CD14-positive monocyte (primary cell): ENCODE results near the gene HOXB4. TPM values are rescaled to one million over a fixed set of nuclear protein-coding genes. Genes with fewer than 3 reads are reported as not detected.
A peak's percentile ranks its signal among the peaks of the same experiment; 100 is the strongest.

Experiments used
- DNase-seq, 3 donors: peaks; one replicate each; pipeline ENCODE4 v3.0.0-alpha.2; 2011 to 2022
- H2AFZ ChIP-seq: 2 replicates; pipeline ENCODE4 v1.6.0; 2012; ENCODE audit warnings: mild to moderate bottlenecking, low read depth, low read length, inconsistent platforms; ENCODE audit not compliant: insufficient read depth, poor library complexity, severe bottlenecking
- H3K27ac ChIP-seq, 2 donors: 1 replicate in 1 of 2; 2 replicates in 1 of 2; pipeline ENCODE4 v1.5.1; 2012 to 2013; ENCODE audit warnings: low read length in 2 of 2, control low read depth in 1 of 2, inconsistent platforms in 1 of 2, low read depth in 1 of 2, mild to moderate bottlenecking in 1 of 2
- H3K27me3 ChIP-seq, 2 donors: one replicate each; pipeline versions ENCODE4 v1.6.0 to v1.6.1; 2011 to 2013; ENCODE audit warnings: low read length in 2 of 2; ENCODE audit not compliant: control insufficient read depth in 2 of 2, insufficient read depth in 2 of 2
- H3K36me3 ChIP-seq, 2 donors: replicated peaks in 1 of 2; 1 replicate in 1 of 2; 2 replicates in 1 of 2; pipeline versions ENCODE4 v1.5.1 to v1.6.1; 2012 to 2013; ENCODE audit warnings: low read length in 2 of 2, control low read depth in 1 of 2, inconsistent platforms in 1 of 2, mild to moderate bottlenecking in 1 of 2; ENCODE audit not compliant: insufficient read depth in 2 of 2, control insufficient read depth in 1 of 2
- H3K4me1 ChIP-seq, 2 donors: 1 replicate in 1 of 2; 2 replicates in 1 of 2; pipeline versions ENCODE4 v1.5.1 to v1.6.1; 2012 to 2013; ENCODE audit warnings: low read length in 2 of 2, control low read depth in 1 of 2, inconsistent platforms in 1 of 2, mild to moderate bottlenecking in 1 of 2, moderate library complexity in 1 of 2; ENCODE audit not compliant: insufficient read depth in 2 of 2, control insufficient read depth in 1 of 2
- H3K4me2 ChIP-seq: replicated peaks from 2 replicates; pipeline ENCODE3; 2012; ENCODE audit warnings: low read length, moderate library complexity, mild to moderate bottlenecking; ENCODE audit not compliant: poor library complexity, severe bottlenecking; ENCODE audit errors: extremely low read depth
- H3K4me3 ChIP-seq, 3 experiments: fragments of 200-600 bp in 1 of 3; sonication (generic) in 1 of 3; replicated peaks in 1 of 3; 1 replicate in 2 of 3; 2 replicates in 1 of 3; pipeline ENCODE4 v1.5.1; 2011 to 2013; ENCODE audit warnings: low read length in 3 of 3, mild to moderate bottlenecking in 3 of 3, control low read depth in 2 of 3, low read depth in 2 of 3, inconsistent platforms in 1 of 3, moderate library complexity in 1 of 3
- H3K79me2 ChIP-seq: 2 replicates; pipeline ENCODE4 v1.6.0; 2012; ENCODE audit warnings: mild to moderate bottlenecking, control low read depth, inconsistent platforms, low read length, moderate library complexity; ENCODE audit not compliant: insufficient read depth
- H3K9ac ChIP-seq: 2 replicates; pipeline ENCODE4 v1.6.0; 2017; ENCODE audit warnings: low read length, mild to moderate bottlenecking; ENCODE audit not compliant: insufficient read depth, poor library complexity, severe bottlenecking
- H3K9me3 ChIP-seq, 2 donors: replicated peaks in 1 of 2; 1 replicate in 1 of 2; 2 replicates in 1 of 2; pipeline versions ENCODE4 v1.5.1 to v1.6.1; 2012 to 2013; ENCODE audit warnings: low read length in 2 of 2, control low read depth in 1 of 2; ENCODE audit not compliant: control insufficient read depth in 1 of 2, insufficient read depth in 1 of 2
- H4K20me1 ChIP-seq: 2 replicates; pipeline ENCODE4 v1.6.0; 2012; ENCODE audit warnings: mild to moderate bottlenecking, low read length, control low read depth, moderate library complexity; ENCODE audit not compliant: insufficient read depth
- H3K27ac Mint-ChIP-seq, 7 donors: one replicate each; pipeline ENCODE4 v1.8.0; 2020; ENCODE audit warnings: mild to moderate bottlenecking in 7 of 7, mixed read lengths in 7 of 7, moderate library complexity in 6 of 7, inconsistent platforms in 2 of 7
- H3K27me3 Mint-ChIP-seq, 3 donors: one replicate each; pipeline ENCODE4 v1.8.0; 2021 to 2022; ENCODE audit warnings: low read depth in 3 of 3, mild to moderate bottlenecking in 3 of 3, mixed read lengths in 3 of 3, moderate library complexity in 3 of 3, inconsistent platforms in 1 of 3
- H3K36me3 Mint-ChIP-seq, 2 donors: one replicate each; pipeline ENCODE4 v1.8.0; 2020; ENCODE audit warnings: mixed read lengths in 2 of 2, inconsistent platforms in 1 of 2, mild to moderate bottlenecking in 1 of 2
- H3K4me1 Mint-ChIP-seq: one replicate; pipeline ENCODE4 v1.8.0; 2020; ENCODE audit warnings: mild to moderate bottlenecking, mixed read lengths
- H3K4me3 Mint-ChIP-seq, 2 donors: one replicate each; pipeline ENCODE4 v1.8.0; 2020; ENCODE audit warnings: mild to moderate bottlenecking in 2 of 2, mixed read lengths in 2 of 2, moderate library complexity in 1 of 2
- H3K9me3 Mint-ChIP-seq, 7 donors: one replicate each; pipeline ENCODE4 v1.8.0; 2020 to 2022; ENCODE audit warnings: mixed read lengths in 7 of 7, mild to moderate bottlenecking in 6 of 7, moderate library complexity in 6 of 7, inconsistent platforms in 2 of 7
- WGBS: methylation state at CpG from one replicate; pipeline ENCODE4 v1.1.5; 2013; ENCODE audit warnings: missing lambda C conversion rate; ENCODE audit not compliant: insufficient coverage; 5-methylcytosine and 5-hydroxymethylcytosine counted together
- intact Hi-C, 2 donors: fragments of 100-400 bp; cut with micrococcal nuclease; formaldehyde crosslinking; loops; one replicate each; pipeline versions ENCODE4 v1.15.0 to v1.15.1; 2023
- polyA plus RNA-seq, 3 donors: library from polyadenylated mRNA; depleted of rRNA in 1 of 3; unstranded in 2 of 3; stranded (reverse) in 1 of 3; fragments of 300-500 nt in 2 of 3; fragments of >200 nt in 1 of 3; fragmentation: Illumina TruSeq in 2 of 3; gene quantifications; 1 replicate in 2 of 3; 2 replicates in 1 of 3; pipeline ENCODE4 v1.2.3, GENCODE V29; 2012 to 2021
- TF ChIP-seq, protein P1 (sequence below): fragments of 200-600 bp; IDR thresholded peaks from one replicate; pipeline ENCODE4 v1.8.0; 2022; ENCODE audit warnings: antibody characterized with exemption, mild to moderate bottlenecking

HOXB4 gene
- polyA plus RNA-seq, 3 donors, result 0.16 TPM; not detected in 2

DNA sequence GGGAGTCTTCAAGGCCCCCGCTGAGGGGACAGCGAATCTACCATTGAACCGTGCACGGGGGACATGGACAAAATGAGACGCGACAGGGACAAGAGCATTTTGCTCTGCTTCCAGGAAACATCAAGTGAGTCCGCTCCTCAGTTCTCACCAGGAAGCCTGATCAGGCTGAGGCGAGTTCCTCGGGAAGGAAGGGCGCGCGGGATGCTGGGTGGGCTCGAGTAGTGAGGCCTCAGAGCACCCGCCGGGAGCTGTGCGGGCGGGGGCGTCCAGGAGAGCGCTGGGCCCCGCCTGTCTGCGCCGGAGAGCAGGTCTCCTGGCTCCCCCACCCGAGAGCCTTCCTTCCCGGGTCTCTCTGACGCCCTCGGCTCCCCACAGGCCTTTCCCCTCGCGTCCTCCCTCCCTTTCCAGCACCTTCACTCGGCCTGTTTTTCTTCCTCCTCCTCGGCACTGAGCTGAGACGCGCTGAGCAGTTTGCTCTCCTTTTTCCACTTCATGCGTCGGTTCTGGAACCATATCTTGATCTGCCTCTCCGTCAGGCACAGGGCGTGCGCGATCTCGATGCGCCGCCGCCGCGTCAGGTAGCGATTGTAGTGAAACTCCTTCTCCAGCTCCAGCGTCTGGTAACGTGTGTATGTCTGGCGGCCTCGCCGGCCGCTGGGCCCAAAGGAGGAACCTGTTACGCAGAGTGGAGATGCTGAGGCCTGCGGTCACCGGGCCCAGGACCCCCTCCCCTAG is 18.0 kb upstream of the HOXB4 start:
- H3K4me1 ChIP-seq, result peaks cover 27 to 30% of the 10 kb centered on the region in 2 donors
- H3K27me3 ChIP-seq, result peaks cover 79 to 100% of the 10 kb centered on the region in 2 donors
- peaks cover 0 to 32% (median 16%) of the 10 kb centered on the region in 7 donors for H3K9me3 Mint-ChIP-seq
- H3K27me3 Mint-ChIP-seq, result peaks cover 99 to 100% (median 100%) of the 10 kb centered on the region in 3 donors
- WGBS, result 20% methylated on average over 52 of the region's 54 CpGs
- no peaks in the 10 kb centered on the region for H4K20me1 ChIP-seq
- TF ChIP-seq, protein P1, sequence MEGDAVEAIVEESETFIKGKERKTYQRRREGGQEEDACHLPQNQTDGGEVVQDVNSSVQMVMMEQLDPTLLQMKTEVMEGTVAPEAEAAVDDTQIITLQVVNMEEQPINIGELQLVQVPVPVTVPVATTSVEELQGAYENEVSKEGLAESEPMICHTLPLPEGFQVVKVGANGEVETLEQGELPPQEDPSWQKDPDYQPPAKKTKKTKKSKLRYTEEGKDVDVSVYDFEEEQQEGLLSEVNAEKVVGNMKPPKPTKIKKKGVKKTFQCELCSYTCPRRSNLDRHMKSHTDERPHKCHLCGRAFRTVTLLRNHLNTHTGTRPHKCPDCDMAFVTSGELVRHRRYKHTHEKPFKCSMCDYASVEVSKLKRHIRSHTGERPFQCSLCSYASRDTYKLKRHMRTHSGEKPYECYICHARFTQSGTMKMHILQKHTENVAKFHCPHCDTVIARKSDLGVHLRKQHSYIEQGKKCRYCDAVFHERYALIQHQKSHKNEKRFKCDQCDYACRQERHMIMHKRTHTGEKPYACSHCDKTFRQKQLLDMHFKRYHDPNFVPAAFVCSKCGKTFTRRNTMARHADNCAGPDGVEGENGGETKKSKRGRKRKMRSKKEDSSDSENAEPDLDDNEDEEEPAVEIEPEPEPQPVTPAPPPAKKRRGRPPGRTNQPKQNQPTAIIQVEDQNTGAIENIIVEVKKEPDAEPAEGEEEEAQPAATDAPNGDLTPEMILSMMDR, result no peak
- no peaks in the 10 kb centered on the region for H3K36me3 ChIP-seq
- no peak overlapping the region for H3K27ac ChIP-seq
- H3K4me1 Mint-ChIP-seq, result peaks cover 37% of the 10 kb centered on the region
- H3K4me3 Mint-ChIP-seq, result peak overlapping the region; percentile 24 to 93
- peaks cover 12 to 24% of the 10 kb centered on the region in 2 donors for H3K36me3 Mint-ChIP-seq
- H2AFZ ChIP-seq, result no peak overlapping the region
- intact Hi-C loops, result loop anchor here in 1 of 2 donors (2.0 kb wide), 1 partner anchor 19 kb away; the partner anchor contains the start of gene HOXB8
- H3K27ac Mint-ChIP-seq, result no peak overlapping the region
- no peak overlapping the region for H3K4me3 ChIP-seq
- H3K4me2 ChIP-seq, result peak overlapping the region; percentile 30
- peaks cover 0 to 46% of the 10 kb centered on the region in 2 donors for H3K9me3 ChIP-seq
- H3K9ac ChIP-seq, result no peak overlapping the region
- no peaks in the 10 kb centered on the region for H3K79me2 ChIP-seq
- DNase-seq, result no peak

DNA sequence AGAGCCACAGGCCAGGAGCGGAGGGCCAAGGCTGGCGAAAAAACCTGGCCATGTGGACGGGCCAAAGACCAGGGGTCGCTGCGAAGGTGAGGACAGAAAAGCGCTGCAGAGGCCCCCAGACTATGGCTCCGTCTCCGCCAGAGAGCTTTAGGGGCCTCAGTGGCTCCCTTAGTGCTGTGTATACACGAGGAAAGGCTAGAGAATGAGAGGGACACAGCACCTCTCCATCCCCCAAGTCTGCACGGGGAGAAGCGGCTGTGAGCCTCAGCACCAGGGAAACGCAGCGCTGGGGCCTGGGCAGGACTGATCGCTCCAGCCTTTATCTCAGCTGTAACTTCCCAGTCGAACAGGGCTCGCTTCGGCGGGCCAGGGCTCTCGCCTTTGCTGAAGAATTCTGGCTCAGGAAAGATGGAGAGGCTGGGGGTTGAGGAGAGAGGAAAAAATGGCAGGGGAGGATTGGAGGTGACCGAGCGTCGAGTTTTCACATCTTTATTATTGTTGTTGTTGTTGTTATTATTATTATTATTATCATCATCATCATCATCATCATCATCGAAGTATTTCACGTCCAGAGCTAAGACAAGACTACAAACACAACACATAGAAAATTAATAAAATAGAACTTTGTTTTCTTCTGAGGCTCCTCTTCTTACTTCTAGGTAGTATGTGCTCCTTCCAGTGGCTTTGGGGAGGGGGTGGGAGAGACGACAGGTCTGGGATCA is 17.3 kb upstream of the HOXB4 start:
- 93% methylated on average over 14 of the region's 25 CpGs for WGBS
- no peak overlapping the region for H3K4me2 ChIP-seq
- H4K20me1 ChIP-seq, result no peaks in the 10 kb centered on the region
- H3K27me3 ChIP-seq, result peaks cover 78 to 100% of the 10 kb centered on the region in 2 donors
- H3K4me3 ChIP-seq, result no peak overlapping the region
- peaks cover 27 to 30% of the 10 kb centered on the region in 2 donors for H3K4me1 ChIP-seq
- TF ChIP-seq, protein P1, result no peak
- peaks cover 0 to 51% of the 10 kb centered on the region in 2 donors for H3K9me3 ChIP-seq
- H3K36me3 Mint-ChIP-seq, result peaks cover 12 to 25% of the 10 kb centered on the region in 2 donors
- peak overlapping the region in 1 of 2 donors; percentile 92 for H3K4me3 Mint-ChIP-seq
- H3K27me3 Mint-ChIP-seq, result peaks cover 99 to 100% (median 100%) of the 10 kb centered on the region in 3 donors
- intact Hi-C loops, result no loop called here
- peaks cover 0 to 34% (median 16%) of the 10 kb centered on the region in 7 donors for H3K9me3 Mint-ChIP-seq
- no peak overlapping the region for H3K9ac ChIP-seq
- DNase-seq, result no peak
- H3K27ac ChIP-seq, result no peak overlapping the region
- no peak overlapping the region for H2AFZ ChIP-seq
- peaks cover 38% of the 10 kb centered on the region for H3K4me1 Mint-ChIP-seq
- H3K79me2 ChIP-seq, result no peaks in the 10 kb centered on the region
- H3K36me3 ChIP-seq, result no peaks in the 10 kb centered on the region
- no peak overlapping the region for H3K27ac Mint-ChIP-seq
